ENCODE data around the gene HOXA3. TPM values are rescaled to one million over a fixed set of nuclear protein-coding genes. Genes with fewer than 3 reads are reported as not detected.

Gene HOXA3
- total and polyA plus RNA-seq, 2 of the 8 experiments (the other 6 are each of a cell fraction or from before 2014, with no cell fraction given) = not detected

DNA sequence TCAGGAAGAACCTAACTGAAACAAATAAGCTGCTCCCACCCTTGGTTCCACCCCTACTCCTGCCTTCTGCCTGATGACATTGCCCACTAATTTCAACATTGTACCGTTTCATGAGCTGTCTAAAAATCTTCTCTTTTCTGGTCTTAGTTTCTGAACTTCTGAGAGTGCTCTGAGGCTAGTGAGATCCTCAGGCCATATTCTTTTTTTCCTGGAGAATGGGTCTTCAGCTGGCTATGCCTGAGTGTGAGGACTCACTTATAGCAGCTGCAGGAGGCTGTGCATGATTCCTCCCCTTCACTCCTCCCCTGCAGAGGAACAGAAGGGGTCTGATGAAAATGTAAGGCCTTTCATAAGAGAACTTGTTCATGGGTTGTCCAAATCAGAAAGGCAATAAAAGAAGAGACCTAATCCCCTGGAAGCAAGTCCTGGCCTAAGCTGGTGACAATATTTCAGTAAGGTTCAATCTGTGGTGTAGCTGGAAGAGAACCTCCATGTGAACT lies 32.9 kb downstream of the HOXA3 start:
- no peak overlapping the region for H2BK5ac ChIP-seq (ENCODE audit: low read depth, low read length)
- H4K20me1 ChIP-seq (replicated peaks in 1 of 2; ENCODE audit: control insufficient read depth in 1 of 2, insufficient read depth in 2 of 2, low read length in 2 of 2) = peaks cover 33 to 34% of the 10 kb centered on the region in 2 experiments
- H3K27ac ChIP-seq (ENCODE audit: low read depth, low read length) = no peak overlapping the region
- no peak overlapping the region for H3K23ac ChIP-seq (ENCODE audit: insufficient read length)
- 53% methylated on average over 1 of the region's 1 CpG; no CpG with 5 or more reads in 1 of the 2 experiments for WGBS, 2 experiments (ENCODE audit: extremely low coverage in 1 of 2, insufficient coverage in 1 of 2, insufficient read length in 1 of 2, insufficient replicate concordance in 2 of 2, low coverage in 1 of 2, low lambda C conversion rate in 2 of 2, missing lambda C conversion rate in 1 of 2)
- no peak overlapping the region for H4K91ac ChIP-seq (replicated peaks; ENCODE audit: insufficient read length, low read length)
- H4K8ac ChIP-seq (ENCODE audit: extremely low read depth, insufficient read depth, low read length) = no peak overlapping the region
- no peak overlapping the region for H3K56ac ChIP-seq (replicated peaks; ENCODE audit: insufficient read length, low read depth, low read length)
- TF ChIP-seq MAFK (IDR thresholded peaks at IDR 0.05; ENCODE audit: low read depth, low read length) = no peak
- no peak for TF ChIP-seq POLR2AphosphoS5 (IDR thresholded peaks at IDR 0.05; ENCODE audit: low read depth, low read length)
- no peak for TF ChIP-seq RXRA (IDR thresholded peaks at IDR 0.05; ENCODE audit: insufficient read depth, low read depth, low read length)
- no peak for TF ChIP-seq KDM5A (IDR thresholded peaks at IDR 0.05; ENCODE audit: low read length)
- TF ChIP-seq NRF1 (IDR thresholded peaks at IDR 0.05; ENCODE audit: low read depth, low read length) = no peak
- TF ChIP-seq POLR2A (IDR thresholded peaks at IDR 0.05; ENCODE audit: control extremely low read depth in 1 of 2, low read depth in 2 of 2, low read length in 2 of 2) = no peak
- no peak for TF ChIP-seq SIN3A (conservative IDR thresholded peaks at IDR 0.05 in 1 of 2, IDR thresholded peaks at IDR 0.05 in 1 of 2; ENCODE audit: low read depth in 1 of 2, low read length in 2 of 2)
- TF ChIP-seq SP2 (IDR thresholded peaks at IDR 0.05; ENCODE audit: low read length) = no peak
- TF ChIP-seq HDAC6 (IDR thresholded peaks at IDR 0.05; ENCODE audit: low read depth, low read length) = no peak
- H2AK5ac ChIP-seq (ENCODE audit: low read depth, low read length) = no peak overlapping the region
- no peak overlapping the region for H2BK120ac ChIP-seq (replicated peaks; ENCODE audit: low read depth, low read length)
- DNase-seq (ENCODE audit: low read depth in 1 of 2, low spot score in 2 of 2) (no peak), FAIRE-seq (no peak)
- no peak overlapping the region for H2AFZ ChIP-seq (ENCODE audit: low read length)
- H2BK12ac ChIP-seq (ENCODE audit: low read depth, low read length) = no peak overlapping the region
- H3K4me2 ChIP-seq (ENCODE audit: insufficient read depth in 1 of 2, low read depth in 2 of 2, low read length in 2 of 2) = no peak overlapping the region
- H3K18ac ChIP-seq (ENCODE audit: extremely low read depth, low read length) = no peak overlapping the region
- H3K79me2 ChIP-seq (ENCODE audit: control insufficient read depth in 1 of 2, insufficient read depth in 2 of 2, low read length in 2 of 2) = no peaks in the 10 kb centered on the region
- POLR2A ChIA-PET (ENCODE audit: partially characterized antibody) = interaction anchor here (1.1 kb wide), 1 partner anchor 11 kb away, joined by 3 read pairs; no protein-coding TSS in a partner anchor
- no peak overlapping the region for H3K4me3 ChIP-seq (ENCODE audit: extremely low read depth in 1 of 4, insufficient read depth in 2 of 4, low read depth in 3 of 4, low read length in 4 of 4)
- no peak overlapping the region for H3K14ac ChIP-seq (ENCODE audit: insufficient read length)
- no peaks in the 10 kb centered on the region; a peak in 1 of 8 replicates for H3K36me3 ChIP-seq (ENCODE audit: control insufficient read depth in 2 of 4, insufficient read depth in 4 of 4, low read length in 3 of 4)
- peaks cover 99 to 100% (median 100%) of the 10 kb centered on the region in 4 experiments for H3K27me3 ChIP-seq (replicated peaks in 1 of 4; ENCODE audit: control insufficient read depth in 3 of 4, extremely low read depth in 1 of 4, insufficient read depth in 3 of 4, low read length in 3 of 4)
- H3K9me3 ChIP-seq (ENCODE audit: insufficient read depth in 2 of 2, low read depth in 1 of 2, low read length in 1 of 2) = no peaks in the 10 kb centered on the region
- H2BK20ac ChIP-seq (ENCODE audit: low read length) = no peak overlapping the region
- no peaks in the 10 kb centered on the region; the same call in 1 of the 2 replicates for H3K23me2 ChIP-seq (ENCODE audit: low read depth, low read length)
- H2BK15ac ChIP-seq (ENCODE audit: low read length) = no peak overlapping the region
- H3K4me1 ChIP-seq (replicated peaks in 1 of 4; ENCODE audit: control insufficient read depth in 3 of 4, insufficient read depth in 4 of 4, low read length in 3 of 4) = peaks cover 0 to 2% (median 0%) of the 10 kb centered on the region in 4 experiments; a peak in 1 of 7 replicates
- H3K79me1 ChIP-seq (ENCODE audit: low read depth, low read length) = no peaks in the 10 kb centered on the region
- no peak overlapping the region for H3K9ac ChIP-seq (replicated peaks in 1 of 4; ENCODE audit: extremely low read depth in 1 of 4, low read depth in 3 of 4, low read length in 3 of 4)
- H3K4ac ChIP-seq (replicated peaks; ENCODE audit: insufficient read length, low read depth, low read length) = no peak overlapping the region
- H4K5ac ChIP-seq (ENCODE audit: insufficient read length, low read depth, low read length) = no peak overlapping the region
- CTCF ChIA-PET (ENCODE audit: partially characterized antibody) = interaction anchor here (0.9 to 3.0 kb wide), 9 partner anchors 9 to 269 kb away, joined by 3 to 17 read pairs (median 4); partner anchors contain the start of genes HOXA4 and HOXA5
